Left hindlimb (tissue), 1 donor: ENCODE data around the gene RNF2.
"Not testable (repeated sequence)": the region's sequence is repeated elsewhere in the genome, so short reads cannot be mapped to it uniquely, and the experiment has no call there.

Source experiments
- DNase-seq: peaks from one replicate; pipeline ENCODE4 v3.0.0-alpha.2; 2018

RNF2 gene

DNA sequence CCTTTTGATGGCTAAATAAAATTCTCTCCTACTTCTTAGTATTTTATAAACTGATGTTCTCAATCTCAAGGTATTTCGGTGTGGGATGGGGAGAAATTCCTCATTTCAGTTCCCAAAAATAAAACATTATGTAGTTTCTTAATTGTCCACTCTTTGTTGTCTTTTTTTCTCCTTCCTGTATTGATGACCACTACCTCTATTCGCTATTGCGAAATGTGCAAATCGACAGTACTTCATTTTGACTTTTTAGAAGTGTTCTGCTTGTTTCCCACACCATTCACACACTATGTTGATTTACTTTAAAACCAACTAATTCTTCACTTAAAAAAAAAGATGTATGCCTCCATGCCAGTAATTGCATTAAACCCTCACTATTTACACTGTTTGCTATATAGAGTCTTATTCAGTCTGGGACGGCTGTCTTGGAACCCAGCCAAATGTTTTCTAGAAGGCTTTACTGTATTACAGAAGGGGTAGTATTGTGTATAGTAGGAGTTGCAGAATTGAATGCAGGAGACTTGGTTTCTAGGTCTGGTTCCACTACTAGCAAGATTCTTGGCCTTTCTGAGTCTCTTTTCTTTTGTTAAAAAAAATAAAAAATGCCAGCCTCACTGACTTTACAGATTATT, 5.6 kb downstream of the RNF2 start:
- DNase-seq: no peak

DNA sequence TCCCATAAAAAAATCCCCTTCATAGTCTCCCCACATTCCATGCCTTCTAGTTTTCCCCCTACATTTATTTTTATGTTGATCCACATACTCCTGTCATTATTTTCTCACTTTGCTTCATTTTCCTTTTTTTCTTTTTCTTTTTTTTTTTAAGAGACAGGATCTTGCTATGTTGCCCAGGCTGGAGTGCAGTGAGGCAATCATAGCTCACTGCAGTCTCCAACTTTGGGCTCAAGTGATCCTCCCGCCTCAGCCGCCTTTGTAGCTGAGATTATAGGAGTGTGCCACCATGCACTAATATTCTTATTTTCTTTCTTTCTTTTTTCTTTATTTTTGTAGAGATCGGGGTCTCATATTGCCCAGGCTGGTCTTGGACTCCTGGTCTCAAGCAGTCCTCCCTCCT, 7.8 kb downstream of the RNF2 start:
- no peak for DNase-seq

GRCh38 chr1:185054365-185055060, 9.2 kb downstream of the RNF2 start:
- DNase-seq: no peak

DNA sequence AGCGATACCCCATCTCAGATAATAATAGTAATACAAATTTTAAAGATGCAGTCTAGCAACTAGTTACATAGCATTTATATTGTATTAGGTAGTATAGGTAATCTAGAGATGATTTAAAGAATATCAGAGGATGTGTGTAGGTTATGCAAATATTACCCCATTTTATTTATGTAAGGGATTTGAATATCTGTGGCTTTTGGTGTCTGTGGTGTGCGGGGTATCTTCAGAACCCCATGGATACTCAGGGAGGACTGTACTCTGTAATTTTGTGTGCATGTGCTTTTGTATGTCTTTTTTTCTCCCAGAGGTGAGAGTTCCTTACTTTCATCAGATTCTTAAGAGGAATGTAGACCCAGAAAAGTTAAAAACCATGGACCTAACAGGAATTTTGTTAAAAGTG, 12.8 kb downstream of the RNF2 start:
- no peak for DNase-seq

- no peak for DNase-seq
Observed at GRCh38 chr1:185058876-185059275, 13.5 kb downstream of the RNF2 start.

GRCh38 chr1:185059950-185060571, 14.7 kb downstream of the RNF2 start:
- DNase-seq: no peak

DNA sequence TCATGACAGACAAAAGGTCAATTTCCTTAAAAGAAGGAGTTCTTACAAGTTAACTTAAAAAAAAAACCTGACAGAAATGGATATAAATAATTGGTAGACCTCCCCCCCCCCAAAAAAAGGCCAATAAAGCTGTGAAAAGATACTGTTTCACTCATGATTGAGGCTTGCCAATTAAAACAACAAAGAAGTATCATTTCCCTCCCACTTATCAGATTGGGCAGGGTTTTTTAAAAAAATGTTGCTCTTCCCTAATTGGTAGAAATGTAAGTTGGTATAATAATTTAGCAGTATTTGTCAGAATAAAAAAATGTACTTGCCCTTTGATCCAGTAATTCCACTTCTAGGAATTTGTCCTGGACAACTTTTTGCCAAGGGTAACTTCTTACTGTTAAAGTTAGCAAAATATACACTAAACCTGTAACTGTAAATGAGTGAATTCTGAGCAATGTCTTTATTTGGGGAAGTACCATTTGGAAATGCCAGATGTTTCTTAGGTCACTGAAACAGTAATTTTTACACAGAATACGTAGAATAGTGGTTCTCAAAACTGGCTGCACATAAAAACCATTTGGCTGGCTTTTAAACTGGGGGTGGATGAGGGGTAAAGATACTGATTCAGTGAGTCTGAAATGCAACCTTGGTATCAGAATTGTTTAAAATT, 17.5 kb downstream of the RNF2 start:
- no peak for DNase-seq

- DNase-seq: no peak
Observed at GRCh38 chr1:185063719-185064118, 18.4 kb downstream of the RNF2 start.

DNA sequence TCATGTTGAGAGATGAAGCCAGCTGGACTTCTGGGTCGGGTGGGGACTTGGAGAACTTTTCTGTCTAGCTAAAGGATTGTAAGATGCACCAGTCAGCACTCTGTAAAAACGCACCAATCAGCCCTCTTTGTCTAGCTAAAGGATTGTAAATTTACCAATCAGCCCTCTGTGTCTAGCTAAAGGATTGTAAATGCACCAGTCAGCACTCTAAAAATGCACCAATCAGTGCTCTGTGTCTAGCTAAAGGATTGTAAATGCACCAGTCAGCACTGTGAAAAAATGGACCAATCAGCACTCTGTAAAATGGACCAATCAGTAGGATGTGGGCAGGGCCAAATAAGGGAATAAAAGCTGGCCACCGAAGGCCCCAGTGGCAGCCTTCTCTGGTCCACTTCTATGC, 19.6 kb downstream of the RNF2 start:
- not testable (repeated sequence) for DNase-seq

DNA sequence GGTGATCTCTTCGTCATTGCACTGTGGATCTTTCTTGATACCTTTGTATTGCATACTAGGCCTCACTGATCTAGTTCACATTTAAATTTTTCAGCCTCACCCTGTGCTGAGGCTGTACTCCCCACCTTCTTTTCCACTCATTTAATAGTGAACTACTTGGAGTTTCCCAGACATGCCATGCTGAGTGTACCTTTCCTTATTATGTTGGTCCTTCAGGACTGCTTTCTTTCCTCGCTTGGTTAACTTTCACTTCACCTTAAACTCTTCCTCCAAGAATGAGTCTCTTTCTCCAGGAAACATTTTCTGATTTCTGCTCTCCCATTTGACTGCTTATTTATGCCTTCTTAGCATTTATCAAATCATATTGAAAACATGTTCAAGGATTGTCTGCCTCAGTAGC, 20.8 kb downstream of the RNF2 start:
- no peak for DNase-seq

DNA sequence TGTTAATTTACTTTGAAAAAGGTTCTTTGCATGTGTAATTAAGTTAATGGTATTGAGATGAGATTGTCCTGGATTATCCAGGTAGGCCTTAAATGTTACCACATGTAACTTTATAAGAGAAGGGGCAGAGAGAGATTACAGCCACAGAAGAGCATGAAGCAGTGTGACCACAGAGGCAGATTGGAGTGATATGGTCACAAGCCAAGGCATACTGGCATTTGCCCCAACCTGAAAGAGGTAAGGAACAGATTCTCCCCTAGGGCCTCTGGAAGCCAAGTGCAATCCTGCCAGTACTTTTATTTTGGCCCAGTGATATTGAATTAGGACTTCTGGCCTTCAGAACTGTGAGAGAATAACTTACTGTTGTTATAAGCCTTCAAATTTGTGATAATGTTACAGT, 23.0 kb downstream of the RNF2 start:
- DNase-seq: no peak

DNA sequence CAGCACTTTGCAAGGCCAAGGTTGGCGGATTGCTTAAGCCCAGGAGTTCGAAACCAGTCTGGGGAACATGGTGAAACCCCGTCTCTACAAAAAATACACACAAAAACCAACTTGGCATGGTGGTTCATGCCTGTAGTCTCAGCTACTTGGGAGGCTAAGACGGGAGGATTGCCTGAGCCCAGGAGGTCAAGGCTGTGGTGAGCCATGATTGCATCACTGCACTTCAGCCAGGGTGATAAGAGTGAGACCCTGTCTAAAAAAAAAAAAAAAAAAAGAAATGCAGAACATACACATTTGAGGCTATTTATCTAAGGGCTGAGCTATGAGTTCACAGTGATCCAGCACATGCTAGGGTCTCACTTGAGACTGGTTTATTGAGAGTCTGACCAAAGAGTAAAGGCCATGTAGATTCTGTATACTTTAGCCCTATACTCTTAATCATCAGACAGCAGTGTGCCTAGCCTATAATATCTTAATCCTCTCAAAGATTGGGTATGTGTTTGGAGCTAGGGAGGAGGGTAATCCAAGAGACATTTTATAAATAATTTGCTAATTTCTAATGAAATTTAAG, 23.9 kb downstream of the RNF2 start:
- no peak for DNase-seq

GRCh38 chr1:185070051-185070450, 24.7 kb downstream of the RNF2 start:
- no peak for DNase-seq

- no peak for DNase-seq
Observed at GRCh38 chr1:185073725-185074124, 28.4 kb downstream of the RNF2 start.

GRCh38 chr1:185074307-185074706, 28.9 kb downstream of the RNF2 start:
- no peak for DNase-seq

DNA sequence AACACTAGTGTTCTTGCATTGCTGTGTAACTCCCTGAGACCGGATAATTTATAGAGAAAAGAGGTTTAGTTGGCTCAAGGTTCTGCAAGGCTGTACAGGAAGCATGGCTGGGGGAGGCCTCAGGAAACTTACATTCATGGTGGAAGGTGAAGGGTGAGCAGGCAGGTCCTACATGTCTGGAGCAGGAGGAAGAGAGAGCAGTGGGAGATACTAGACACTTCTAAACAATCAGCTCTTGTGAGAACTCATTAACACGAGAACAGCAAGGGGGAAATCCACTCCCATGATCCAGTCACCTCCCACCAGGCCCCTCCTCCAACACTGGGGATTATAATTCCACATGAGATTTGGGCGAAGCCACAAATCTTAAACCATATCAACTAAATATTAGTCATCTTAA, 30.1 kb downstream of the RNF2 start:
- no peak for DNase-seq

- no peak for DNase-seq
Observed at GRCh38 chr1:185077374-185077773, 32.0 kb downstream of the RNF2 start.

- DNase-seq: no peak
Observed at GRCh38 chr1:185080422-185080821, 35.1 kb downstream of the RNF2 start.

GRCh38 chr1:185083818-185084217, 38.5 kb downstream of the RNF2 start:
- DNase-seq: no peak

GRCh38 chr1:185087101-185087500, 41.7 kb downstream of the RNF2 start:
- no peak for DNase-seq

DNA sequence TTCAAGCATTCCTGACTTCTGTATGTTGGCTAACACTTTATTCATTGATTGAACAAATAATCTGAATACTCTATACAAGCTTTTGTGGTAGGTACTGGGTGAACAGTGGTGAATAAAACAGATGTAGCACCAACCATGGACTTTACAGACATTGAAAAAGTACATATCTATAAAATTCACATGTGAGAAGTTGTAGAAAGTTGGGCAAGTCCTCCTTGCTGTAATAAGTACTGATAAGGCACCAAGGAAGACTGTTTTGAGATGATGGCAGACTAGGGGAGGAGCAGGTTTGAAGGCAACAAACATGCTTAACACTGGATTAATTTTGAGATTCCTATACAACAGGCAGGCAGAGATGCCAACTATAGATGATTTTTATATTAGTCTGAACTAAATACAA, 42.4 kb downstream of the RNF2 start:
- DNase-seq: no peak

- no peak for DNase-seq
Observed at GRCh38 chr1:185091480-185091879, 46.1 kb downstream of the RNF2 start.

DNA sequence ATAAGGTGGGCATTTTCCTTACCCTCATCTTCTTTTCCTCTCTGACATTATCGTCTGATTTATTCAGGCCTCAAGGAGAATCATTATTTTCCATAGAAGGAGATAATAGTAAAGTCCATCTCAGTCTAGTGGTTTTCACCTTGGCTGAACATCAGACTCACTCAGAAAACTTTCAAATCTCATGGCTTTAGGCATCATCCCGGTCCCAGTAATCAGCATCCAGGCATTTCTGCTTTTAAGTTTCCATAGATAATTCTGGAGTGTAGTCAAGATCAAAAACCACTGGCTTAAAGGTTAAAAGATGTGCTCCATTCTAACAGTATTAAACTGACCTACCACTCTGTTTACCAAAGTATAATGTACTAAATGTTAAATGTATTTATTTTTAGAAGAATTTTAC, 49.4 kb downstream of the RNF2 start:
- DNase-seq: no peak

DNA sequence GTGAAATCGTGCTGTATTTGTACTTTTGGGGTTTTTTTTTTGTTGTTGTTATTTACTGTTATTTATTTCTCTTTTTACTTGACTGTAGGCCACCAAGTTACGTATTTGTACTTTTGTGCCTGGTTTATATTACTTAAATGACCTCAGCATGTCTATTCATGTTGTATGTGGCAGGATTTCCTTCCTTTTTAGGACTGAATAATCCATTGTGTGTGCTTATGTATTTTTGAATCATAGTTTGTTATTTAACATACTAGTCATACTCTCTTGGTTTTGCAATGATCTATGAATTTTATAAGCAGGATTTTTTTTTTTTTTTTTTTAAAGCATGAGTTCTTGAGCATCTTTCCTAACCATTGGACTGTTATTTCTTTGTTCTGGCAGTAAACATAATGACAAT, 51.2 kb downstream of the RNF2 start:
- no peak for DNase-seq
